C4-2B (cell line): ENCODE results near the gene PIGK.

Experiments used
- ZFX ChIP-seq: fragments of 450-650 bp; IDR thresholded peaks from 2 replicates; pipeline ENCODE4 v1.6.1; 2017
- TF ChIP-seq, protein P1 (sequence below): fragments of 450-650 bp; conservative IDR thresholded peaks from 2 replicates; pipeline ENCODE4 v1.5.1; 2017; ENCODE audit warnings: mild to moderate bottlenecking

DNA sequence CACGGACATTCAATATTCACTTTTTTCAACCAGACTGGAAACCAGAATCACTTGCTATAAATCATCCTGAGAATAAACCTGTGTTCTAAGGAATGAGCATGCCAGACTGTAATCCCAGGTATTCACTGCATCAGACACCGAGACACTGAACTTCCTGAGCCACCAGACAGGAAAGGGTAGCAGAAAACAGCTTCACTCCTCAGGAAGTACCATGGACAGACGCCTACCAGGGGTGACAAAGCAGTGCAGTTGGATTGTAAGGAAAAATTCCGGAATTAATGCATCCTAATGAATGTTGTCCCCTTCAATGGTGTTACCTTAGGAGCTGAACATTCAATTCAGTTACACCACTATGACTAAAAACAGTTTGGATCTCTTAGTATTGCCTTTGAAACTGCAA lies 156.1 kb downstream of the PIGK start:
- TF ChIP-seq, protein P1, sequence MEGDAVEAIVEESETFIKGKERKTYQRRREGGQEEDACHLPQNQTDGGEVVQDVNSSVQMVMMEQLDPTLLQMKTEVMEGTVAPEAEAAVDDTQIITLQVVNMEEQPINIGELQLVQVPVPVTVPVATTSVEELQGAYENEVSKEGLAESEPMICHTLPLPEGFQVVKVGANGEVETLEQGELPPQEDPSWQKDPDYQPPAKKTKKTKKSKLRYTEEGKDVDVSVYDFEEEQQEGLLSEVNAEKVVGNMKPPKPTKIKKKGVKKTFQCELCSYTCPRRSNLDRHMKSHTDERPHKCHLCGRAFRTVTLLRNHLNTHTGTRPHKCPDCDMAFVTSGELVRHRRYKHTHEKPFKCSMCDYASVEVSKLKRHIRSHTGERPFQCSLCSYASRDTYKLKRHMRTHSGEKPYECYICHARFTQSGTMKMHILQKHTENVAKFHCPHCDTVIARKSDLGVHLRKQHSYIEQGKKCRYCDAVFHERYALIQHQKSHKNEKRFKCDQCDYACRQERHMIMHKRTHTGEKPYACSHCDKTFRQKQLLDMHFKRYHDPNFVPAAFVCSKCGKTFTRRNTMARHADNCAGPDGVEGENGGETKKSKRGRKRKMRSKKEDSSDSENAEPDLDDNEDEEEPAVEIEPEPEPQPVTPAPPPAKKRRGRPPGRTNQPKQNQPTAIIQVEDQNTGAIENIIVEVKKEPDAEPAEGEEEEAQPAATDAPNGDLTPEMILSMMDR: no peak
- TF ChIP-seq ZFX: no peak
